PC-9 (cell line): ENCODE data around the gene IRF2BPL. TPM values are rescaled to one million over a fixed set of nuclear protein-coding genes. Genes with fewer than 3 reads are reported as not detected.

ENCODE experiments used
- BruUV-seq: library from RNA; stranded (reverse); fragments of 400-500 nt; replicated peaks from 2 replicates; lab custom pipeline; 2021; lab: Mats Ljungman, UMichigan
- CTCF ChIA-PET: fragments of 300-600 bp; sonication (Branson Sonifier 250); formaldehyde crosslinking; loops from one replicate; lab custom pipeline; 2022; ENCODE audit warnings: antibody characterized with exemption; lab: Charles Lee
- POLR2A ChIA-PET: fragments of 300-600 bp; sonication (Branson Sonifier 250); formaldehyde crosslinking; loops from one replicate; lab custom pipeline; 2022; ENCODE audit warnings: antibody characterized with exemption; ENCODE audit not compliant: unreplicated experiment; lab: Charles Lee
- DNase-seq, 2 experiments: peaks; one replicate each; pipeline versions ENCODE4 v3.0.0 to v3.0.0-alpha.2; 2015 to 2022; ENCODE audit warnings: mixed read lengths in 1 of 2
- H2AFZ ChIP-seq: fragments of 200-600 bp; sonication (generic); 2 replicates; pipeline ENCODE4 v1.8.1; 2017; ENCODE audit warnings: antibody characterized with exemption
- H3F3A ChIP-seq: fragments of 200-600 bp; sonication (generic); 2 replicates; pipeline ENCODE4 v1.8.1; 2017; ENCODE audit warnings: antibody characterized with exemption, mild to moderate bottlenecking, low read depth; ENCODE audit not compliant: insufficient read depth
- H3K27ac ChIP-seq: fragments of 200-600 bp; sonication (generic); 2 replicates; pipeline ENCODE4 v1.6.1; 2016; ENCODE audit warnings: mixed run types
- H3K27me3 ChIP-seq: fragments of 200-600 bp; sonication (generic); 2 replicates; pipeline ENCODE4 v1.6.1; 2016; ENCODE audit warnings: low read depth, mixed run types; ENCODE audit not compliant: insufficient read depth
- H3K36me3 ChIP-seq: fragments of 200-600 bp; sonication (generic); 2 replicates; pipeline ENCODE4 v1.6.1; 2016; ENCODE audit warnings: low read depth, mixed run types
- H3K4me1 ChIP-seq: fragments of 200-600 bp; sonication (generic); replicated peaks from 2 replicates; pipeline ENCODE4 v1.6.1; 2016; ENCODE audit warnings: mixed run types; ENCODE audit not compliant: insufficient read depth
- H3K4me2 ChIP-seq: fragments of 200-600 bp; sonication (generic); 2 replicates; pipeline ENCODE4 v1.6.1; 2017; ENCODE audit warnings: mixed run types
- H3K4me3 ChIP-seq: fragments of 200-600 bp; sonication (generic); 2 replicates; pipeline ENCODE4 v1.6.1; 2016; ENCODE audit warnings: mixed run types
- H3K79me2 ChIP-seq: fragments of 200-600 bp; sonication (generic); 2 replicates; pipeline ENCODE4 v1.6.1; 2017; ENCODE audit warnings: low read depth, mixed run types
- H3K9me2 ChIP-seq: fragments of 200-600 bp; sonication (generic); 2 replicates; pipeline ENCODE4 v1.8.1; 2017; ENCODE audit warnings: mild to moderate bottlenecking; ENCODE audit not compliant: insufficient read depth
- H3K9me3 ChIP-seq: fragments of 200-600 bp; sonication (generic); 2 replicates; pipeline ENCODE4 v1.8.1; 2016; ENCODE audit warnings: low read depth; ENCODE audit not compliant: insufficient read depth
- H4K20me1 ChIP-seq: fragments of 200-600 bp; sonication (generic); 2 replicates; pipeline ENCODE4 v1.8.1; 2017; ENCODE audit not compliant: insufficient read depth
- CTCF ChIP-seq: fragments of 200-600 bp; sonication (generic); conservative IDR thresholded peaks from 2 replicates; pipeline ENCODE4 v1.6.1; 2017; ENCODE audit warnings: mixed run types, antibody characterized with exemption, mild to moderate bottlenecking, moderate library complexity
- EZH2 ChIP-seq: fragments of 200-600 bp; sonication (generic); IDR thresholded peaks from 2 replicates; pipeline ENCODE4 v1.8.0; 2017; ENCODE audit warnings: antibody characterized with exemption, low read depth
- intact Hi-C: fragments of 100-400 bp; cut with micrococcal nuclease; formaldehyde crosslinking; loops from one replicate; pipeline ENCODE4 v1.10.0; 2022; ENCODE audit not compliant: unreplicated experiment
- total RNA-seq: library from RNA; stranded (reverse); gene quantifications from 2 replicates; pipeline ENCODE4 v1.2.3, GENCODE V29; 2021

IRF2BPL gene
- total RNA-seq, 1 experiment from 2014 or later = 74.6 TPM

- no TSS peak for BruUV-seq
- Histone ChIP-seq H3K36me3 (no peaks in the 10 kb centered on the region), H2AFZ (no peak overlapping the region), H3K79me2 (peaks cover 12% of the 10 kb centered on the region; the same call in 1 of the 2 replicates), H3K4me3 (no peak overlapping the region), H3K27me3 (no peaks in the 10 kb centered on the region), H3K27ac (peak overlapping the region; percentile 7; the same call in 1 of the 2 replicates), H3K4me1 (peaks cover 90% of the 10 kb centered on the region), H3K9me2 (no peaks in the 10 kb centered on the region), H4K20me1 (no peaks in the 10 kb centered on the region), H3K4me2 (peak overlapping the region; percentile 14), H3K9me3 (no peaks in the 10 kb centered on the region), H3F3A (peaks cover 76% of the 10 kb centered on the region)
- CTCF ChIA-PET = interaction anchor here (0.6 to 0.7 kb wide), 2 partner anchors 123 to 157 kb away, joined by 3 read pairs; no protein-coding TSS in a partner anchor
- POLR2A ChIA-PET = interaction anchor here (1.0 kb wide), 1 partner anchor 9 kb away, joined by 4 read pairs; no protein-coding TSS in a partner anchor
- TF ChIP-seq EZH2 (no peak), CTCF (no peak)
- intact Hi-C loops = no loop called here
- DNase-seq = peak in 1 of 2 experiments; percentile 71
Measured at GRCh38 chr14:77036484-77037214, 8.1 kb upstream of the IRF2BPL start.

GRCh38 chr14:77035267-77035666, 6.8 kb upstream of the IRF2BPL start:
- no peak overlapping the region for H2AFZ ChIP-seq
- no TSS peak for BruUV-seq
- peaks cover 21% of the 10 kb centered on the region; the same call in 1 of the 2 replicates for H3K79me2 ChIP-seq
- CTCF ChIA-PET = interaction anchor here (1.5 kb wide), 1 partner anchor 121 kb away, joined by 7 read pairs; no protein-coding TSS in a partner anchor
- peak overlapping the region; percentile 93; the same call in 1 of the 2 replicates for H3K27ac ChIP-seq
- no peak for DNase-seq
- H3K4me2 ChIP-seq = peak overlapping the region; percentile 78; the same call in 1 of the 2 replicates
- H3F3A ChIP-seq = peaks cover 76% of the 10 kb centered on the region
- no peaks in the 10 kb centered on the region for H3K27me3 ChIP-seq
- H3K36me3 ChIP-seq = no peaks in the 10 kb centered on the region
- no peaks in the 10 kb centered on the region for H3K9me2 ChIP-seq
- H3K9me3 ChIP-seq = no peaks in the 10 kb centered on the region
- POLR2A ChIA-PET = no interaction called here
- TF ChIP-seq EZH2 (no peak), CTCF (no peak)
- no peaks in the 10 kb centered on the region for H4K20me1 ChIP-seq
- intact Hi-C loops = no loop called here
- peaks cover 90% of the 10 kb centered on the region for H3K4me1 ChIP-seq
- no peak overlapping the region for H3K4me3 ChIP-seq

GRCh38 chr14:77033622-77034589, 5.4 kb upstream of the IRF2BPL start:
- Histone ChIP-seq H3K4me1 (peaks cover 92% of the 10 kb centered on the region), H3K4me2 (peak overlapping the region; percentile 78), H3K9me3 (no peaks in the 10 kb centered on the region), H4K20me1 (no peaks in the 10 kb centered on the region), H3F3A (peaks cover 78% of the 10 kb centered on the region), H3K79me2 (peaks cover 28% of the 10 kb centered on the region), H3K27me3 (no peaks in the 10 kb centered on the region), H3K4me3 (peak overlapping the region; percentile 56), H3K36me3 (no peaks in the 10 kb centered on the region), H3K9me2 (no peaks in the 10 kb centered on the region), H2AFZ (peak overlapping the region; percentile 39), H3K27ac (peak overlapping the region; percentile 93)
- BruUV-seq = TSS peak; percentile 79
- ChIA-PET CTCF (interaction anchor here (0.5 to 1.5 kb wide), 8 partner anchors 32 to 434 kb away, joined by 3 to 17 read pairs (median 4); no protein-coding TSS in a partner anchor), POLR2A (interaction anchor here (0.6 to 1.1 kb wide), 7 partner anchors 25 to 116 kb away, joined by 3 to 17 read pairs (median 7); no protein-coding TSS in a partner anchor)
- intact Hi-C loops = loop anchor here (1.0 to 2.0 kb wide), 4 partner anchors 7 to 287 kb away; partner anchors contain the start of genes GSTZ1 and POMT2
- TF ChIP-seq CTCF (peak; percentile 17; the same call in 1 of the 2 replicates), EZH2 (no peak)
- DNase-seq = peak; percentile 94
